ENCODE results near the gene ZNF598.

ZNF598 gene

DNA sequence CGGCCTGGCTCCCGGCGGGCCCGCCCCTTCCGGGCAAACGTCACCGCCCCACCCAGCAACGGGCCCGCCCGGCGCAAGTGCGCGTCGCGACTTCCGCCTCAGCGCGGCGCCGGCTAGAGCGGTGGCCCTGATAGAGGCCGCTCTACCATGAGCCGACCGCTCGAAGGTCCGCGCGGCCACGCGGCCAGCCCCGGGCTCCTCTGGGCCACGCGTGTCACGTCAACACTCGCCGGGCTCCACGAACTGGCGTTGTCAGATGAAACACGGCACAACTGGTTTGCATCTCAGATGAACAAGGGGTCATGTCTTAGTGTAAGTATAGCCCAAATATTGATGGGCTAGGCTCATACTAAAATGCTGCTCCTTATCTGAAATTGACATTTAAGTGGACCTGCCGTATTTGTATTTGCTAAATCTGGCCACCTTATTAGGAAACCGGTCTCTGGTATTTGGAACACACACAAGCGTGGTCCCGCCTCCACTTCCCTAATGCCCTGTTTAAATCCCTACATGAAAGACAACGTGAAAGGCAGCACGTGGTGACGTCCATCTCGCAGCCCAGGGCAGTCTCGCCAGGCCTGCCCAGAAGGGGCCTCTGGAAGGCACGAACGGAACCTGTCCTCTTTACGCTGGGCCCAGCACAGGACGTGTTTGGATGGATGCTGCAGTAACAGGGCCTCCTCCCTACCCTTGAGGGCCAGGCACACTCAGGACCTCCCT, at the start of gene ZNF598:
Gene ZNF598 (minus strand): TSS at position 31 of the 720 bp plus-strand sequence.
- TF ChIP-seq OSR1 (CRISPR knock-in tag; IDR thresholded peaks at IDR 0.05) (no peak), BACH2 (CRISPR knock-in tag; IDR thresholded peaks at IDR 0.05; ENCODE audit: borderline replicate concordance) (no peak), ESRRG (CRISPR knock-in tag; IDR thresholded peaks at IDR 0.05) (no peak), ZNF70 (CRISPR knock-in tag; IDR thresholded peaks at IDR 0.05) (no peak), SNAI2 (CRISPR knock-in tag; IDR thresholded peaks at IDR 0.05) (peak; percentile 57; the same call in 1 of the 2 replicates), ZNF565 (CRISPR knock-in tag; conservative IDR thresholded peaks at IDR 0.05; ENCODE audit: low read depth) (no peak), ZFP30 (CRISPR knock-in tag; IDR thresholded peaks at IDR 0.05) (no peak), ZNF8 (CRISPR knock-in tag; IDR thresholded peaks at IDR 0.05) (no peak), TCF4 (CRISPR knock-in tag; IDR thresholded peaks at IDR 0.05; ENCODE audit: borderline replicate concordance) (no peak), RARB (CRISPR knock-in tag; IDR thresholded peaks at IDR 0.05) (no peak), ISL1 (CRISPR knock-in tag; IDR thresholded peaks at IDR 0.05) (no peak), ZC3H10 (CRISPR knock-in tag; IDR thresholded peaks at IDR 0.05) (no peak), ARNTL (CRISPR knock-in tag; IDR thresholded peaks at IDR 0.05; ENCODE audit: borderline replicate concordance, low read depth) (no peak), ZFP3 (CRISPR knock-in tag; IDR thresholded peaks at IDR 0.05) (peak; percentile 33; the same call in 1 of the 2 replicates), GLIS3 (CRISPR knock-in tag; IDR thresholded peaks at IDR 0.05) (no peak), CSDC2 (CRISPR knock-in tag; IDR thresholded peaks at IDR 0.05) (peak; percentile 75; the same call in 1 of the 2 replicates), TOX (CRISPR knock-in tag; IDR thresholded peaks at IDR 0.05; ENCODE audit: borderline replicate concordance) (no peak), PPARA (CRISPR knock-in tag; IDR thresholded peaks at IDR 0.05; ENCODE audit: borderline replicate concordance) (no peak)
- TF ChIP-seq, protein P1, sequence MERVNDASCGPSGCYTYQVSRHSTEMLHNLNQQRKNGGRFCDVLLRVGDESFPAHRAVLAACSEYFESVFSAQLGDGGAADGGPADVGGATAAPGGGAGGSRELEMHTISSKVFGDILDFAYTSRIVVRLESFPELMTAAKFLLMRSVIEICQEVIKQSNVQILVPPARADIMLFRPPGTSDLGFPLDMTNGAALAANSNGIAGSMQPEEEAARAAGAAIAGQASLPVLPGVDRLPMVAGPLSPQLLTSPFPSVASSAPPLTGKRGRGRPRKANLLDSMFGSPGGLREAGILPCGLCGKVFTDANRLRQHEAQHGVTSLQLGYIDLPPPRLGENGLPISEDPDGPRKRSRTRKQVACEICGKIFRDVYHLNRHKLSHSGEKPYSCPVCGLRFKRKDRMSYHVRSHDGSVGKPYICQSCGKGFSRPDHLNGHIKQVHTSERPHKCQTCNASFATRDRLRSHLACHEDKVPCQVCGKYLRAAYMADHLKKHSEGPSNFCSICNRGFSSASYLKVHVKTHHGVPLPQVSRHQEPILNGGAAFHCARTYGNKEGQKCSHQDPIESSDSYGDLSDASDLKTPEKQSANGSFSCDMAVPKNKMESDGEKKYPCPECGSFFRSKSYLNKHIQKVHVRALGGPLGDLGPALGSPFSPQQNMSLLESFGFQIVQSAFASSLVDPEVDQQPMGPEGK (CRISPR knock-in tag; IDR thresholded peaks at IDR 0.05; ENCODE audit: borderline replicate concordance) = no peak
- TF ChIP-seq, protein P2, sequence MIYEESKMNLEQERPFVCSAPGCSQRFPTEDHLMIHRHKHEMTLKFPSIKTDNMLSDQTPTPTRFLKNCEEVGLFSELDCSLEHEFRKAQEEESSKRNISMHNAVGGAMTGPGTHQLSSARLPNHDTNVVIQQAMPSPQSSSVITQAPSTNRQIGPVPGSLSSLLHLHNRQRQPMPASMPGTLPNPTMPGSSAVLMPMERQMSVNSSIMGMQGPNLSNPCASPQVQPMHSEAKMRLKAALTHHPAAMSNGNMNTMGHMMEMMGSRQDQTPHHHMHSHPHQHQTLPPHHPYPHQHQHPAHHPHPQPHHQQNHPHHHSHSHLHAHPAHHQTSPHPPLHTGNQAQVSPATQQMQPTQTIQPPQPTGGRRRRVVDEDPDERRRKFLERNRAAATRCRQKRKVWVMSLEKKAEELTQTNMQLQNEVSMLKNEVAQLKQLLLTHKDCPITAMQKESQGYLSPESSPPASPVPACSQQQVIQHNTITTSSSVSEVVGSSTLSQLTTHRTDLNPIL (CRISPR knock-in tag; IDR thresholded peaks at IDR 0.05; ENCODE audit: low read depth) = no peak
- TF ChIP-seq, protein P3, sequence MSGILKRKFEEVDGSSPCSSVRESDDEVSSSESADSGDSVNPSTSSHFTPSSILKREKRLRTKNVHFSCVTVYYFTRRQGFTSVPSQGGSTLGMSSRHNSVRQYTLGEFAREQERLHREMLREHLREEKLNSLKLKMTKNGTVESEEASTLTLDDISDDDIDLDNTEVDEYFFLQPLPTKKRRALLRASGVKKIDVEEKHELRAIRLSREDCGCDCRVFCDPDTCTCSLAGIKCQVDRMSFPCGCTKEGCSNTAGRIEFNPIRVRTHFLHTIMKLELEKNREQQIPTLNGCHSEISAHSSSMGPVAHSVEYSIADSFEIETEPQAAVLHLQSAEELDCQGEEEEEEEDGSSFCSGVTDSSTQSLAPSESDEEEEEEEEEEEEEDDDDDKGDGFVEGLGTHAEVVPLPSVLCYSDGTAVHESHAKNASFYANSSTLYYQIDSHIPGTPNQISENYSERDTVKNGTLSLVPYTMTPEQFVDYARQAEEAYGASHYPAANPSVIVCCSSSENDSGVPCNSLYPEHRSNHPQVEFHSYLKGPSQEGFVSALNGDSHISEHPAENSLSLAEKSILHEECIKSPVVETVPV (CRISPR knock-in tag; IDR thresholded peaks at IDR 0.05) = no peak
- TF ChIP-seq, protein P4, sequence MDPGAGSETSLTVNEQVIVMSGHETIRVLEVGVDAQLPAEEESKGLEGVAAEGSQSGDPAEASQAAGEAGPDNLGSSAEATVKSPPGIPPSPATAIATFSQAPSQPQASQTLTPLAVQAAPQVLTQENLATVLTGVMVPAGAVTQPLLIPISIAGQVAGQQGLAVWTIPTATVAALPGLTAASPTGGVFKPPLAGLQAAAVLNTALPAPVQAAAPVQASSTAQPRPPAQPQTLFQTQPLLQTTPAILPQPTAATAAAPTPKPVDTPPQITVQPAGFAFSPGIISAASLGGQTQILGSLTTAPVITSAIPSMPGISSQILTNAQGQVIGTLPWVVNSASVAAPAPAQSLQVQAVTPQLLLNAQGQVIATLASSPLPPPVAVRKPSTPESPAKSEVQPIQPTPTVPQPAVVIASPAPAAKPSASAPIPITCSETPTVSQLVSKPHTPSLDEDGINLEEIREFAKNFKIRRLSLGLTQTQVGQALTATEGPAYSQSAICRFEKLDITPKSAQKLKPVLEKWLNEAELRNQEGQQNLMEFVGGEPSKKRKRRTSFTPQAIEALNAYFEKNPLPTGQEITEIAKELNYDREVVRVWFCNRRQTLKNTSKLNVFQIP (CRISPR knock-in tag; IDR thresholded peaks at IDR 0.05; ENCODE audit: borderline replicate concordance, low read depth) = no peak
- TF ChIP-seq, protein P5, sequence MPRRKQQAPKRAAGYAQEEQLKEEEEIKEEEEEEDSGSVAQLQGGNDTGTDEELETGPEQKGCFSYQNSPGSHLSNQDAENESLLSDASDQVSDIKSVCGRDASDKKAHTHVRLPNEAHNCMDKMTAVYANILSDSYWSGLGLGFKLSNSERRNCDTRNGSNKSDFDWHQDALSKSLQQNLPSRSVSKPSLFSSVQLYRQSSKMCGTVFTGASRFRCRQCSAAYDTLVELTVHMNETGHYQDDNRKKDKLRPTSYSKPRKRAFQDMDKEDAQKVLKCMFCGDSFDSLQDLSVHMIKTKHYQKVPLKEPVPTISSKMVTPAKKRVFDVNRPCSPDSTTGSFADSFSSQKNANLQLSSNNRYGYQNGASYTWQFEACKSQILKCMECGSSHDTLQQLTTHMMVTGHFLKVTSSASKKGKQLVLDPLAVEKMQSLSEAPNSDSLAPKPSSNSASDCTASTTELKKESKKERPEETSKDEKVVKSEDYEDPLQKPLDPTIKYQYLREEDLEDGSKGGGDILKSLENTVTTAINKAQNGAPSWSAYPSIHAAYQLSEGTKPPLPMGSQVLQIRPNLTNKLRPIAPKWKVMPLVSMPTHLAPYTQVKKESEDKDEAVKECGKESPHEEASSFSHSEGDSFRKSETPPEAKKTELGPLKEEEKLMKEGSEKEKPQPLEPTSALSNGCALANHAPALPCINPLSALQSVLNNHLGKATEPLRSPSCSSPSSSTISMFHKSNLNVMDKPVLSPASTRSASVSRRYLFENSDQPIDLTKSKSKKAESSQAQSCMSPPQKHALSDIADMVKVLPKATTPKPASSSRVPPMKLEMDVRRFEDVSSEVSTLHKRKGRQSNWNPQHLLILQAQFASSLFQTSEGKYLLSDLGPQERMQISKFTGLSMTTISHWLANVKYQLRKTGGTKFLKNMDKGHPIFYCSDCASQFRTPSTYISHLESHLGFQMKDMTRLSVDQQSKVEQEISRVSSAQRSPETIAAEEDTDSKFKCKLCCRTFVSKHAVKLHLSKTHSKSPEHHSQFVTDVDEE (CRISPR knock-in tag; IDR thresholded peaks at IDR 0.05) = peak; percentile 71
- peak; percentile 93 for ATAC-seq

DNA sequence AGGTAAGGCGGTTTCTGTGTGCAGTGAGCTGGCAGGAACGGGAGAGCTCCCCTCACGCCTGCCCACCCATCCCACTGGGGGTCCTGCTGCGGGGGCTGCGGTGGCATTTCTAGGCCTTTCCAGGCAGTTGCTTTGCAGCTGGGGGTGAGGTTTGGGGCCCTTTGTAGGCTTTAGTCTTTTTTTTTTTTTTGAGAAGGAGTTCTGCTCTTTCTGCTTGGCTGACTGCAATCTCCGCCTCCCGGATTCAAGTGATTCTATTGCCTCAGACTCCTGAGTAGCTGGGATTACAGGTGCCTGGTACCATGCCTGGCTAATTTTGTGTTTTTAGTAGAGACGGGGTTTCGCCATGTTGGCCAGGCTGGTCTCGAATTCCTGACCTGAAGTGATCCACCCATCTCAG, 49.3 kb upstream of the ZNF598 start:
- no peak for ATAC-seq
- TF ChIP-seq, protein P5 (CRISPR knock-in tag; IDR thresholded peaks at IDR 0.05) = no peak
- TF ChIP-seq, protein P3 (CRISPR knock-in tag; IDR thresholded peaks at IDR 0.05) = no peak
- TF ChIP-seq ESRRG (CRISPR knock-in tag; IDR thresholded peaks at IDR 0.05) (no peak), GLIS3 (CRISPR knock-in tag; IDR thresholded peaks at IDR 0.05) (no peak), TOX (CRISPR knock-in tag; IDR thresholded peaks at IDR 0.05; ENCODE audit: borderline replicate concordance) (no peak), RARB (CRISPR knock-in tag; IDR thresholded peaks at IDR 0.05) (no peak), ZNF8 (CRISPR knock-in tag; IDR thresholded peaks at IDR 0.05) (no peak), ZNF70 (CRISPR knock-in tag; IDR thresholded peaks at IDR 0.05) (no peak), PPARA (CRISPR knock-in tag; IDR thresholded peaks at IDR 0.05; ENCODE audit: borderline replicate concordance) (no peak)
- TF ChIP-seq, protein P1 (CRISPR knock-in tag; IDR thresholded peaks at IDR 0.05; ENCODE audit: borderline replicate concordance) = no peak
